IMR-90 (cell line): ENCODE measurements around the gene USP12. TPM values are rescaled to one million over a fixed set of nuclear protein-coding genes. Genes with fewer than 3 reads are reported as not detected.

Experiments used
- ATAC-seq: fragments of 200-7000 bp; cut with Tn5 transposase; 2 replicates; pipeline ENCODE4 v1.9.1; 2020; ENCODE audit warnings: low read depth, mild to moderate bottlenecking, moderate library complexity
- BruUV-seq: library from RNA; stranded (reverse); fragments of 400-500 nt; replicated peaks from 2 replicates; lab custom pipeline; 2021; lab: Mats Ljungman, UMichigan
- CTCF ChIA-PET: fragments of 300-600 bp; formaldehyde crosslinking; extraction: SDS; loops from one replicate; lab custom pipeline; 2021; ENCODE audit warnings: antibody characterized with exemption; lab: Yijun Ruan, JAX
- POLR2A ChIA-PET: fragments of 300-600 bp; sonication (Branson Sonifier 250); formaldehyde crosslinking; loops from one replicate; lab custom pipeline; 2022; ENCODE audit warnings: antibody characterized with exemption; ENCODE audit not compliant: unreplicated experiment; lab: Charles Lee
- DNase-seq: peaks from one replicate; pipeline ENCODE4 v3.0.0; 2013
- H2AFZ ChIP-seq: replicated peaks from 2 replicates; pipeline ENCODE3; 2013; ENCODE audit warnings: low read length, mild to moderate bottlenecking; ENCODE audit not compliant: poor library complexity
- H2AK5ac ChIP-seq: 2 replicates; pipeline ENCODE4 v1.6.1; 2013; ENCODE audit warnings: low read depth, low read length, inconsistent platforms
- H2AK9ac ChIP-seq: replicated peaks from 2 replicates; pipeline ENCODE3; 2013; ENCODE audit warnings: mild to moderate bottlenecking, low read depth, low read length, moderate library complexity; ENCODE audit not compliant: poor library complexity
- H2BK120ac ChIP-seq: 2 replicates; pipeline ENCODE4 v1.6.1; 2013; ENCODE audit warnings: low read depth, low read length, inconsistent platforms
- H2BK15ac ChIP-seq: 3 replicates; pipeline ENCODE4 v1.6.1; 2013; ENCODE audit warnings: low read depth, low read length, inconsistent platforms
- H2BK20ac ChIP-seq: 2 replicates; pipeline ENCODE4 v1.6.1; 2013; ENCODE audit warnings: low read depth, mild to moderate bottlenecking, inconsistent platforms, low read length, moderate library complexity
- H2BK5ac ChIP-seq: 2 replicates; pipeline ENCODE4 v1.6.1; 2013; ENCODE audit warnings: mild to moderate bottlenecking, low read depth, low read length, inconsistent platforms; ENCODE audit not compliant: poor library complexity, severe bottlenecking
- H3K14ac ChIP-seq: replicated peaks from 2 replicates; pipeline ENCODE4 v1.6.1; 2013; ENCODE audit warnings: low read depth, low read length, inconsistent platforms
- H3K18ac ChIP-seq: 2 replicates; pipeline ENCODE4 v1.6.1; 2013; ENCODE audit warnings: low read depth, low read length, control low read depth
- H3K23ac ChIP-seq: 2 replicates; pipeline ENCODE4 v1.6.1; 2013; ENCODE audit warnings: low read depth, low read length, inconsistent platforms
- H3K27ac ChIP-seq: 2 replicates; pipeline ENCODE4 v1.5.1; 2013; ENCODE audit warnings: mild to moderate bottlenecking, control low read depth, low read length; ENCODE audit not compliant: insufficient read depth
- H3K27me3 ChIP-seq: 2 replicates; pipeline ENCODE4 v1.6.1; 2013; ENCODE audit warnings: low read length; ENCODE audit not compliant: control insufficient read depth, insufficient read depth
- H3K36me3 ChIP-seq: 2 replicates; pipeline ENCODE4 v1.6.1; 2013; ENCODE audit warnings: low read length, mixed read lengths; ENCODE audit not compliant: control insufficient read depth, insufficient read depth
- H3K4ac ChIP-seq: 2 replicates; pipeline ENCODE4 v1.6.1; 2013; ENCODE audit warnings: low read depth, low read length, inconsistent platforms
- H3K4me1 ChIP-seq: 2 replicates; pipeline ENCODE4 v1.6.1; 2013; ENCODE audit warnings: low read length, mixed read lengths; ENCODE audit not compliant: control insufficient read depth, insufficient read depth
- H3K4me2 ChIP-seq: 2 replicates; pipeline ENCODE4 v1.6.1; 2013; ENCODE audit warnings: low read depth, mild to moderate bottlenecking, control low read depth, low read length, moderate library complexity
- H3K4me3 ChIP-seq: 2 replicates; pipeline ENCODE4 v1.5.1; 2013; ENCODE audit warnings: low read depth, mild to moderate bottlenecking, control low read depth, low read length, moderate library complexity; ENCODE audit not compliant: insufficient read depth
- H3K56ac ChIP-seq: 2 replicates; pipeline ENCODE4 v1.6.1; 2013; ENCODE audit warnings: low read length, inconsistent platforms; ENCODE audit not compliant: insufficient read depth; ENCODE audit errors: extremely low read depth
- H3K79me1 ChIP-seq, 2 experiments: 2 replicates each; pipeline ENCODE4 v1.6.1; 2013; ENCODE audit warnings: low read length in 2 of 2, inconsistent platforms in 1 of 2, low read depth in 1 of 2
- H3K9ac ChIP-seq: 2 replicates; pipeline ENCODE4 v1.6.1; 2013; ENCODE audit warnings: low read depth, low read length, control low read depth
- H3K9me1 ChIP-seq: 2 replicates; pipeline ENCODE4 v1.6.1; 2013; ENCODE audit warnings: low read length, inconsistent platforms; ENCODE audit not compliant: insufficient read depth
- H3K9me3 ChIP-seq: 2 replicates; pipeline ENCODE4 v1.6.1; 2013; ENCODE audit warnings: low read length; ENCODE audit not compliant: control insufficient read depth, insufficient read depth
- H4K20me1 ChIP-seq: 2 replicates; pipeline ENCODE4 v1.6.1; 2013; ENCODE audit warnings: low read length, inconsistent platforms; ENCODE audit not compliant: insufficient read depth
- H4K5ac ChIP-seq: 2 replicates; pipeline ENCODE4 v1.6.1; 2013; ENCODE audit warnings: mild to moderate bottlenecking, low read depth, low read length, control low read depth
- H4K8ac ChIP-seq, 2 experiments: 2 replicates each; pipeline ENCODE4 v1.6.1; 2013; ENCODE audit warnings: low read depth in 2 of 2, low read length in 2 of 2, control low read depth in 1 of 2, inconsistent platforms in 1 of 2
- H4K91ac ChIP-seq: 2 replicates; pipeline ENCODE4 v1.6.1; 2013; ENCODE audit warnings: low read depth, low read length, inconsistent platforms; ENCODE audit not compliant: insufficient read depth
- CHD1 ChIP-seq: IDR thresholded peaks from 2 replicates; pipeline ENCODE4 v1.6.1; 2012; ENCODE audit warnings: low read depth, low read length, improper control_type of control experiment
- WGBS, 2 experiments: methylation state at CpG; one replicate each; pipeline versions ENCODE4 v1.1.5 to v1.1.7; 2013; ENCODE audit warnings: missing lambda C conversion rate in 2 of 2; ENCODE audit not compliant: insufficient read length in 1 of 2; ENCODE audit errors: extremely low coverage in 2 of 2; 5-methylcytosine and 5-hydroxymethylcytosine counted together
- dilution Hi-C: fragments of 300-500 bp; cut with HindIII; formaldehyde crosslinking; loops from one replicate; pipeline ENCODE4 v1.14.3; 2018; ENCODE audit warnings: low sequenced_read_pairs; ENCODE audit not compliant: unreplicated experiment
- in situ Hi-C: fragments of 300-500 bp; cut with MboI; formaldehyde crosslinking; loops from 3 replicates; pipeline ENCODE4 v1.14.3; 2019; ENCODE audit warnings: low sequenced_read_pairs, inconsistent platforms, mixed read lengths
- intact Hi-C: fragments of 100-400 bp; cut with micrococcal nuclease; formaldehyde crosslinking; loops from 2 replicates; pipeline ENCODE4 v1.10.0; 2022
- polyA plus RNA-seq, 3 experiments: library from polyadenylated mRNA; depleted of rRNA; stranded (reverse); fragments of >200 nt; gene quantifications; 2 replicates each; pipeline ENCODE4 v1.2.3, GENCODE V29; 2012; ENCODE audit warnings: low replicate concordance in 1 of 3
- total RNA-seq: library from RNA; depleted of rRNA; stranded (reverse); fragments of >200 nt; gene quantifications from 2 replicates; pipeline ENCODE4 v1.2.3, GENCODE V29; 2012

Gene USP12
- total and polyA plus RNA-seq, 2 of the 4 experiments (the other 2 are of a cell fraction) = 11.8 to 16.5 TPM

DNA sequence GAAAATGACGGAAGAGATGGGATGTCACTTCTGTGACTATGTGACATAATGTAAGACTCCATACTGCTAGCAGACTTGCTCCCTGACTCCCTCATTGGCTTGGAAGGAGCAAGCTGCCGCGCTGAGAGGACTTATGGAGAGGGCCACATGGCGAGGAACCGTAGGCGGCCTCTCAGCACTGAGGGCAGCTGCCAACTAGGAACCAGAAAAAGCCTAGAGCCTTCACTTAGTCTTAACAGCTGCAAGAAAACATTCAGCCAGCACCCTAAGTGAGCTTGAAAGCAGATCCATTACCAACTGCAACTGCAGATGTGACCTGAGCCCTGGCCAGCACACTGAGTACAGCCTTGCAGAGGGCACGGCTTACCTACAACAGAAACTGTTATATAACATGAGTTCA, 33.9 kb downstream of the USP12 start:
- BruUV-seq = no TSS peak
- ATAC-seq = no peak
- no peak overlapping the region for H4K8ac ChIP-seq
- no peak overlapping the region for H3K23ac ChIP-seq
- no peak overlapping the region for H3K4ac ChIP-seq
- H2AK5ac ChIP-seq = no peak overlapping the region
- no peaks in the 10 kb centered on the region for H3K27me3 ChIP-seq
- ChIA-PET POLR2A (no interaction called here), CTCF (no interaction called here)
- dilution Hi-C loops = no loop called here
- no peak overlapping the region for H2BK15ac ChIP-seq
- H4K20me1 ChIP-seq = peaks cover 49% of the 10 kb centered on the region
- H2AK9ac ChIP-seq = no peak overlapping the region
- H2BK20ac ChIP-seq = no peak overlapping the region
- H2BK120ac ChIP-seq = no peak overlapping the region
- H3K9me3 ChIP-seq = peaks cover 3% of the 10 kb centered on the region; the same call in 1 of the 2 replicates
- no peak overlapping the region for H3K14ac ChIP-seq
- in situ Hi-C loops = no loop called here
- no peak overlapping the region for H3K18ac ChIP-seq
- no peak for DNase-seq
- no peak for TF ChIP-seq CHD1
- peaks cover 12% of the 10 kb centered on the region for H3K4me1 ChIP-seq
- intact Hi-C loops = no loop called here
- H3K56ac ChIP-seq = no peak overlapping the region
- H4K91ac ChIP-seq = no peak overlapping the region
- no peak overlapping the region for H3K9ac ChIP-seq
- H4K5ac ChIP-seq = no peak overlapping the region
- H2BK5ac ChIP-seq = no peak overlapping the region
- H3K4me2 ChIP-seq = no peak overlapping the region
- peaks cover 5% of the 10 kb centered on the region; the same call in 1 of the 2 replicates for H3K36me3 ChIP-seq
- H3K4me3 ChIP-seq = no peak overlapping the region
- H3K9me1 ChIP-seq = peaks cover 12% of the 10 kb centered on the region
- WGBS, 2 experiments = no CpG with 5 or more reads among the region's 7 CpGs
- peaks cover 12 to 68% of the 10 kb centered on the region in 2 experiments; a peak in 3 of 4 replicates for H3K79me1 ChIP-seq
- H3K27ac ChIP-seq = no peak overlapping the region
- H2AFZ ChIP-seq = no peak overlapping the region
